Keratinocyte (primary cell): ENCODE data around the gene PDE10A.

Experiments
- CTCF ChIP-seq, 3 experiments: IDR thresholded peaks in 1 of 3; conservative IDR thresholded peaks in 1 of 3; optimal IDR thresholded peaks in 1 of 3; 2 replicates in 2 of 3; 3 replicates in 1 of 3; pipeline versions ENCODE3 to v1.5.1; 2011; ENCODE audit warnings: low read length in 3 of 3, mild to moderate bottlenecking in 3 of 3, moderate library complexity in 2 of 3, control low read depth in 1 of 3, inconsistent platforms in 1 of 3; ENCODE audit not compliant: insufficient read depth in 2 of 3; ENCODE audit errors: extremely low read depth in 1 of 3
- EZH2 ChIP-seq: IDR thresholded peaks from one replicate; pipeline ENCODE4 v1.6.1; 2012; ENCODE audit warnings: inconsistent platforms, mild to moderate bottlenecking, low read length, moderate library complexity

- no peak for TF ChIP-seq CTCF (optimal IDR thresholded peaks at IDR 0.05 in 1 of 3, IDR thresholded peaks at IDR 0.05 in 1 of 3, conservative IDR thresholded peaks at IDR 0.05 in 1 of 3; ENCODE audit: extremely low read depth in 1 of 3, insufficient read depth in 2 of 3, low read length in 3 of 3)
- no peak for TF ChIP-seq EZH2
Measured at GRCh38 chr6:165704045-165704748, 41.2 kb upstream of the PDE10A start.
